Thyroid gland (tissue), 4 donors: ENCODE measurements around the gene SOX30. TPM values are rescaled to one million over a fixed set of nuclear protein-coding genes. Genes with fewer than 3 reads are reported as not detected.

Experiments
- DNase-seq, 2 donors: peaks; one replicate each; pipeline ENCODE4 v3.0.0-alpha.2; 2019
- H3K27ac ChIP-seq, 3 donors: fragments of 200-600 bp; sonication (generic); 1 replicate in 2 of 3; 2 replicates in 1 of 3; pipeline ENCODE4 v1.5.1; 2016 to 2019; ENCODE audit warnings: mild to moderate bottlenecking in 1 of 3, moderate library complexity in 1 of 3
- H3K27me3 ChIP-seq: fragments of 200-600 bp; sonication (generic); one replicate; pipeline ENCODE4 v1.5.1; 2019
- H3K36me3 ChIP-seq, 2 donors: fragments of 200-600 bp; sonication (generic); one replicate each; pipeline ENCODE4 v1.5.1; 2016 to 2019
- H3K4me1 ChIP-seq, 2 donors: fragments of 200-600 bp; sonication (generic); one replicate each; pipeline ENCODE4 v1.5.1; 2017 to 2019
- H3K4me3 ChIP-seq, 3 donors: fragments of 200-600 bp; sonication (generic); replicated peaks in 1 of 3; 1 replicate in 2 of 3; 2 replicates in 1 of 3; pipeline ENCODE4 v1.5.1; 2016; ENCODE audit warnings: mild to moderate bottlenecking in 1 of 3
- H3K9me3 ChIP-seq: fragments of 200-600 bp; sonication (generic); one replicate; pipeline ENCODE4 v1.5.1; 2017
- POLR2A ChIP-seq, 2 donors: fragments of 450-650 bp; IDR thresholded peaks; one replicate each; pipeline ENCODE4 v1.6.1; 2017; ENCODE audit warnings: antibody characterized with exemption in 2 of 2, mild to moderate bottlenecking in 2 of 2, moderate library complexity in 1 of 2
- WGBS, 2 donors: methylation state at CpG; one replicate each; pipeline ENCODE4 v1.1.5; 2017; 5-methylcytosine and 5-hydroxymethylcytosine counted together
- intact Hi-C: fragments of 100-400 bp; cut with DNase I; formaldehyde crosslinking; loops from one replicate; pipeline ENCODE4 v1.15.1; 2023
- total RNA-seq, 4 donors: library from RNA; depleted of rRNA; stranded (reverse); fragments of >200 nt; gene quantifications; one replicate each; pipeline ENCODE4 v1.2.3, GENCODE V29; 2016
- TF ChIP-seq, protein P1 (sequence below), 6 experiments: fragments of 200-600 bp in 3 of 6; fragments of 450-650 bp in 3 of 6; sonication (generic) in 3 of 6; IDR thresholded peaks; one replicate each; pipeline ENCODE4 v1.5.1; 2016 to 2019; ENCODE audit warnings: antibody characterized with exemption in 6 of 6, mild to moderate bottlenecking in 2 of 6, inconsistent platforms in 1 of 6, moderate library complexity in 1 of 6

SOX30 gene
- total RNA-seq, 4 donors from 2014 or later, result 0.11 to 0.27 TPM; not detected in 2

DNA sequence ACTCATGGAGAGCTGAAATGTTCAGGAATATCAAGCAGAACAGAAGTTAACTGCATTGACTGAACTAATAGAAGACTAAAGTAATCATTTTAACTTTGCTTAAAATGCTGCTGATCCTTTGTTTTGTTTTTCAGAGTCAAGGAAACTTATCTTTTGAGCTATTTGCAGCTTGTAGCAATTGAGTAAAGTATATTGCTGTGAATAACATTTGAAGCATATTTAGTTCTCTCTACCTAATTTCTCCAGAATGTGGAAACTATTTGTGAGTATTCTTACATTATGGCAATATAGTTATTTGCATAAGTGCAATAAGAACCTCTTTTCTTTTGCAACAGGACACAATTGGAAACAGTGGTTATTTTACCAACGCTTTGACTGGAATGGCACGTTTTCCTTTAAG lies 5.3 kb upstream of the SOX30 start:
- no peak for TF ChIP-seq POLR2A (IDR thresholded peaks at IDR 0.05)
- TF ChIP-seq, protein P1, sequence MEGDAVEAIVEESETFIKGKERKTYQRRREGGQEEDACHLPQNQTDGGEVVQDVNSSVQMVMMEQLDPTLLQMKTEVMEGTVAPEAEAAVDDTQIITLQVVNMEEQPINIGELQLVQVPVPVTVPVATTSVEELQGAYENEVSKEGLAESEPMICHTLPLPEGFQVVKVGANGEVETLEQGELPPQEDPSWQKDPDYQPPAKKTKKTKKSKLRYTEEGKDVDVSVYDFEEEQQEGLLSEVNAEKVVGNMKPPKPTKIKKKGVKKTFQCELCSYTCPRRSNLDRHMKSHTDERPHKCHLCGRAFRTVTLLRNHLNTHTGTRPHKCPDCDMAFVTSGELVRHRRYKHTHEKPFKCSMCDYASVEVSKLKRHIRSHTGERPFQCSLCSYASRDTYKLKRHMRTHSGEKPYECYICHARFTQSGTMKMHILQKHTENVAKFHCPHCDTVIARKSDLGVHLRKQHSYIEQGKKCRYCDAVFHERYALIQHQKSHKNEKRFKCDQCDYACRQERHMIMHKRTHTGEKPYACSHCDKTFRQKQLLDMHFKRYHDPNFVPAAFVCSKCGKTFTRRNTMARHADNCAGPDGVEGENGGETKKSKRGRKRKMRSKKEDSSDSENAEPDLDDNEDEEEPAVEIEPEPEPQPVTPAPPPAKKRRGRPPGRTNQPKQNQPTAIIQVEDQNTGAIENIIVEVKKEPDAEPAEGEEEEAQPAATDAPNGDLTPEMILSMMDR (IDR thresholded peaks at IDR 0.05), result no peak
- Histone ChIP-seq H3K9me3 (no peaks in the 10 kb centered on the region), H3K27ac (no peak overlapping the region), H3K4me3 (no peak overlapping the region), H3K4me1 (no peaks in the 10 kb centered on the region), H3K27me3 (no peaks in the 10 kb centered on the region), H3K36me3 (no peaks in the 10 kb centered on the region)
- 84 to 89% methylated on average over 2 of the region's 2 CpGs for WGBS, 2 donors
- intact Hi-C loops, result no loop called here
- no peak for DNase-seq

DNA sequence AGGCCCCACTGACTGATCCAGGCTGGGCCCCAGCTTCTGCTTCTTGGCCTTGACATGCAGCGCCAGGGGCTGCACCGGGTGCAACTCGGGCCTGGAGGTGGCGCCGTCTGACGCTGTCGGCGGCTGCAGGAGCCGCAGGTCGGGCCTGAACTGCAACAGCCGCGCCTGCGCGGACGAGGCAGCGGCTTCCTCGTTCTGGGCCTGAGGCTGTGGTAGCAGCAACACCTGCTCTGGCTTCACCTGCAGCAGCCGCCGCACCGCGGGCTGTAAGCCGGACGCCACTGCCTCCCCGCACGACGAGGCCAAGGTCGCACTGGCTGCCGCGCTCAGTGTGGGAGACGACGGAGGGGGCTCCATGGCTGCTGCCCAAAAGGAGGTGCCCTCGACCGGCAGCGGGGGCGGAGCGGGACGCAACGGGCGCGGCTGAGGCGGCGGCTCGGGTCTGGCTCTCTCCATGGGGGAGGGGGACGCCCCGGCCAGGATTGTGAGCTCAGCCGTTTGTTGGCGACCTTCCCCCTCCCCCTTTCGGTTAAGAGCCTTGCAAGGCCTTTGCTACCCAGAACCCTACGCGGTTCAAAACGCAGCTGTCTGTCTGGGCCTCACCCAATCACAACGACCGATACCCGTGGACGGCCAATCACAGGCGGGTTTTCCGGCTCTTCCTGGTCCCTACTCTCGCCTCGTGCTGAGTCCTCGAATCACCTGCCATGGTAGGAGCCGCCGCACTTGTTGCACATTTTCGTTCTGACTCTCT lies 438 bp downstream of the SOX30 start:
- intact Hi-C loops, result no loop called here
- H3K36me3 ChIP-seq, result no peaks in the 10 kb centered on the region
- TF ChIP-seq, protein P1 (IDR thresholded peaks at IDR 0.05), result peak in 2 of 6 experiments; percentile 33 to 43
- no peak for TF ChIP-seq POLR2A (IDR thresholded peaks at IDR 0.05)
- H3K27me3 ChIP-seq, result no peaks in the 10 kb centered on the region
- DNase-seq, result peak; percentile 65 to 72
- H3K9me3 ChIP-seq, result no peaks in the 10 kb centered on the region
- WGBS, 2 donors, result 41 to 44% methylated on average over 25 to 31 of the region's 63 CpGs
- H3K27ac ChIP-seq, result no peak overlapping the region
- H3K4me3 ChIP-seq, result peak overlapping the region in 2 of 3 donors; percentile 30 to 42
- H3K4me1 ChIP-seq, result peaks cover 0 to 10% of the 10 kb centered on the region in 2 donors

DNA sequence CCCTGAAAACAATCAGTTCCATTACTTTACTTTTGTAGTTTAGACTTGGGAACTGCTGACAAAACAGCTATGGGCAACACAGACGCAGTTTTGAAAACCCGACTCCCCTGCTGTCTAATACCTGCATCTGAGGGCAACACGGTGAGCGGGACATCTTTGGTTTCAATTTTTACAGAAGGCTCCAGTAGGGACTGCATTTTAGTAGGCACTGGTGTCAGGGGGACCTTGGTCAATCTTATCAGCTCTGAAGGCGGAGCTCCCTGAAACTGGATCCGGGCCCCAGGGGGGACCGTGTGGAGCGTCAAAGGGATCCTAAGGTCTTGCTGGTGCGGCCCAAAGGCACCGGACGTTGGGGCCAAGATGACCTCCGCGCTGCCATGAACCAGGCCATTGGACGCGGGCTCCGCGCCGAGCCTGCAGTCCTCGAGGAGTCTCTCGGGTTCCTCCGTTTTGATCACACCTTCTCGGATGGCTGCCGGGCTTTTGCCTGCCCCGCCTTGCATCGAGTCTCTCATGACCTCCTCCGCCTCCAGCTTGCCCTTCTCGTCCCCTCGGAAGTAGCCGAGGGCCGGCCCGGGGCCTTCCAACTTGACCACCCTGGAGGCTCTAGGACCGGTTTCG lies 1.1 kb downstream of the SOX30 start:
- Histone ChIP-seq H3K4me1 (peaks cover 0 to 10% of the 10 kb centered on the region in 2 donors), H3K27me3 (no peaks in the 10 kb centered on the region), H3K9me3 (no peaks in the 10 kb centered on the region), H3K4me3 (no peak overlapping the region), H3K27ac (no peak overlapping the region), H3K36me3 (no peaks in the 10 kb centered on the region)
- DNase-seq, result no peak
- TF ChIP-seq, protein P1 (IDR thresholded peaks at IDR 0.05), result no peak
- no peak for TF ChIP-seq POLR2A (IDR thresholded peaks at IDR 0.05)
- intact Hi-C loops, result no loop called here
- 74 to 78% methylated on average over 29 to 33 of the region's 33 CpGs for WGBS, 2 donors

DNA sequence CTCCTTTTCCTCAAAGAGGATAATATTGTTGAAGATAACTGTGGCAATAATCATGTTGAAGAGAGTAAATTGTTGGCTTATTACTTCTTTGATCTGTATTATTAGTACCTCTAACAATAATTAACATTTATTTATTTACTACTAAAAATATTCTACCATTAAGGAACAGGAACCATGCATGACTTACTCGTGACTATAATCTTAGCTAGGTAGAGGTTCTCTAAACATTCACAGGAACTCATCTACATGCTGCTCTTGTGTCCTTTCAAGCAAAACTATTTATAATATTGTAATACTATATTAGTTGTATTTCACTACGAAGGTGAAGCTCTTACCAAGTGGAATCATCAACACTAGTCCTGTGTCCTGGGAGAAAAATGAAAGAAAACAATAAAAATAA lies 3.1 kb downstream of the SOX30 start:
- Histone ChIP-seq H3K9me3 (no peaks in the 10 kb centered on the region), H3K27ac (no peak overlapping the region), H3K27me3 (no peaks in the 10 kb centered on the region), H3K4me3 (no peak overlapping the region), H3K4me1 (peaks cover 0 to 10% of the 10 kb centered on the region in 2 donors), H3K36me3 (no peaks in the 10 kb centered on the region)
- no peak for DNase-seq
- TF ChIP-seq, protein P1 (IDR thresholded peaks at IDR 0.05), result no peak
- no peak for TF ChIP-seq POLR2A (IDR thresholded peaks at IDR 0.05)
- intact Hi-C loops, result no loop called here
- WGBS, 2 donors, result 85 to 94% methylated on average over 2 of the region's 2 CpGs
